ENCODE data around the gene C5orf15. TPM values are rescaled to one million over a fixed set of nuclear protein-coding genes. Genes with fewer than 3 reads are reported as not detected.

C5orf15 gene
- total RNA-seq, 1 donor from 2014 or later: 63.7 TPM

DNA sequence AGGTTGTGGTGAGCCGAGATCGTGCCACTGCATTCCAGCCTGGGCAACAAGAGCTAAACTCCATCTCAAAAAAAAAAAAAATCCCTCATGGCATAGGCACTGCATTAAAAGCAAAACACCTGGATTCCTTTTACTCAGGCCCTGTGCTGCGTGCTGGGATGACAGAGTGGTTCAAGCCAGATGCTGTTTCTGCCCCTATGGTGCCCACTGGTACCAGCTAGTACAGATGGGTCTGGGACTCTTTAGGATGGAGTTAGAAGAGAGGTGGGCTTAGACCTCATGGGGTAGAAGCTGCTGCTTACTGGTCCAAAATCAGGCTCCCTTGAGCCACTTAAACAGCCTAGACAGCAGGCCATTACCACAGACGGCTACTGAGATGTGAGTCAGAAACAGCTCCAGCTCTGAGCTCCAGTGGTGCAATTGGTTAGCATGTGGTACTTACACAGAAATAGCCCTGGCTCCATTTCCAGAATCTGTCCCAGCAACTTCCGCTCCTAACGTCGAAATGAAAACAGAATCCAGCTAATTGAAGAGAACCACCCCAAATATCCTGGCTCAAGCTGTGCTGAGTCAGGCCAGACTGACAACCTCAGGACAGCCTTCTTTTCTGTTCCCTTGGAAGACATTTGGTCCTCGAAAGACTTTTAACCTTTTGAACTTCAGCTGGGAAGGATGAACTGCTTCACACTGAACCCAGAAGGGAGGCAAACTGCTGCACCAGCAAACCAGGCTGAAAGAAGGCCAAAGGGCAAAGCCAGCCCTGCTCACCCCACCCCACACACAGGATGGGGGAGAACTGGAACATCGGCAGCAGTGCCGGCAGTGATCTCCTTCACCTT, 15.5 kb downstream of the C5orf15 start:
- no peak overlapping the region for H3K4me3 Mint-ChIP-seq (ENCODE audit: low read depth)
- no peak overlapping the region for H3K27ac Mint-ChIP-seq
- intact Hi-C loops (cut with micrococcal nuclease): no loop called here
- peaks cover 36% of the 10 kb centered on the region for H3K36me3 Mint-ChIP-seq (ENCODE audit: low read depth)
- H3K27me3 Mint-ChIP-seq (ENCODE audit: low read depth): no peaks in the 10 kb centered on the region
- DNase-seq (ENCODE audit: low spot score): no peak
- H3K4me1 Mint-ChIP-seq (ENCODE audit: low read depth): peaks cover 11% of the 10 kb centered on the region
- H3K9me3 Mint-ChIP-seq: no peaks in the 10 kb centered on the region

DNA sequence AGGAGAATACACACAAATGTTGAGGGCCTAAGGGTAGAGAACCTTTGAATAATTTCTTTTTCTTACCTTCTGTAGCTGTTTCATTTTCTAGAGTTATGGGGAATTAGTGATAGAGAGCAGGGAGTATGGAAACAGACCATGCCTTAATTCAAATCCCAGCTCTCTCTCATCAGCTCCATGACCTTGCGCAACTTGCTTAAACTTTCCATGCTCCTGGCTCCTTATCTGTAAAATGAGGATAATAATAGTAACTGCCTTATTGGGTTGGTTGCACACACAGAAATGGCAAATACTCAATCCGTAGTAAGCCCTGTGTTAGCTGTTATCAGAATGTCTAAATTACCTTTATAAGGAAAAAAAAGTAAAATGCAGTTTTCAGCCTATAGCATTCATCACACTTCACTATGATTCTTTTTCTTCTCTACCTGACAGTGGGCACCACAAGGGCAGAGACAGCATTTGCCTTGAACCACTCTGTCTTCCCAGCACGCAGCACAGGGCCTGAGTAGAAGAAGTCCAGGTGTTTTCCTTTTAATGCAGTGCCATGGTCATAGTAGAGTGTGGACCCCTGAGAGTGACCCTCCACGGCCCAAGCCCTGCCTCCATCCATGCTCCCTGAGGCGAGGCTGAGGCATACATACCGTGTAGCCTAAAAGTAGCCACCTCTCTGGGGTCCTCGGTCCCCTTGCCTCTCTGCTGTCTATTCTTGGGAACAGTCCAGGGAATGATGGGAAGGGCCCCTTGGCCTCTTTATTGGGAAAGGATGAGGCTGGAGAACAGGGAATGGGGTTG, 17.4 kb downstream of the C5orf15 start:
- Mint-ChIP-seq H3K36me3 (ENCODE audit: low read depth) (peaks cover 22% of the 10 kb centered on the region), H3K4me3 (ENCODE audit: low read depth) (no peak overlapping the region), H3K4me1 (ENCODE audit: low read depth) (peaks cover 5% of the 10 kb centered on the region), H3K9me3 (no peaks in the 10 kb centered on the region), H3K27ac (no peak overlapping the region), H3K27me3 (ENCODE audit: low read depth) (no peaks in the 10 kb centered on the region)
- no peak for DNase-seq (ENCODE audit: low spot score)
- intact Hi-C loops (cut with micrococcal nuclease): no loop called here

DNA sequence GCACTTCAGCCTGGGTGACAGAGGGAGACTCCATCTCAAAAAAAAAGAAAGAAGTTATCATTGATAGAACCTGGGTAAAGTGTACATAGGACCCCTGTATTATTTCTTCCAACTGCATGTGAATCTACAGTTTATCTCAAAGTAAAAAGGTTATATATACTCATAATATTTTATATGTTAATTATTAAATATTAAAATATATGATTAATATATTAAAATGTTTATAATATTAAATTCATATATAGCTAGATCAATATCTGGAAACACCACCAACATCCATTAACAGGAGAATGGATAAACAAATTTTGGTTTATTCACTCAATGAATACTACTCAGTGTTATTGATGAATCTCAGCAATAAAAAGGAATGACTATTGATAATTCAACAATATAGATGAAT, 19.7 kb downstream of the C5orf15 start:
- peaks cover 4% of the 10 kb centered on the region for H3K4me1 Mint-ChIP-seq (ENCODE audit: low read depth)
- no peak overlapping the region for H3K4me3 Mint-ChIP-seq (ENCODE audit: low read depth)
- peaks cover 5% of the 10 kb centered on the region for H3K36me3 Mint-ChIP-seq (ENCODE audit: low read depth)
- no peak overlapping the region for H3K27ac Mint-ChIP-seq
- no peak for DNase-seq (ENCODE audit: low spot score)
- no peaks in the 10 kb centered on the region for H3K9me3 Mint-ChIP-seq
- intact Hi-C loops (cut with micrococcal nuclease): no loop called here
- no peaks in the 10 kb centered on the region for H3K27me3 Mint-ChIP-seq (ENCODE audit: low read depth)

DNA sequence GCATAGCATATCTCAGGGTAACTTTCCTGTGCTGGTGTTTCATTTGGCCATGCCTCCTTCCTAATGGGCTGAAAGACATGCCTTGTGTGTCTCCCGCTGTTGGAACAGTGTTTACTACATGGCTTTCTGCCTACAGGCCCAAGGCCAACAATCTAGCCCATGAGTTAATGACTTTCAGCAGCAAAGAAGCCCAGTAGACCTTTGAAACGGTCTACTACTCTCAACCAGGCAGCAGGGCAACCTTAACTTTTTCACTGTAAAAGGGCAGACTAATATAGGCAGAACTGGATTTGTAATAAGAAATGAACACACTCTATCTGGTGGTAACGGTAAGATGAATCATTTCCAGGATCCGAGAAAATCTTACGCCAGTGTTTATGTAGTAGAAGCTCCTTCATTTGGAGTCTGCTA, 21.0 kb downstream of the C5orf15 start:
- Mint-ChIP-seq H3K36me3 (ENCODE audit: low read depth) (no peaks in the 10 kb centered on the region), H3K27ac (no peak overlapping the region), H3K9me3 (no peaks in the 10 kb centered on the region), H3K4me1 (ENCODE audit: low read depth) (peaks cover 4% of the 10 kb centered on the region), H3K4me3 (ENCODE audit: low read depth) (no peak overlapping the region), H3K27me3 (ENCODE audit: low read depth) (no peaks in the 10 kb centered on the region)
- intact Hi-C loops (cut with micrococcal nuclease): no loop called here
- DNase-seq (ENCODE audit: low spot score): no peak

DNA sequence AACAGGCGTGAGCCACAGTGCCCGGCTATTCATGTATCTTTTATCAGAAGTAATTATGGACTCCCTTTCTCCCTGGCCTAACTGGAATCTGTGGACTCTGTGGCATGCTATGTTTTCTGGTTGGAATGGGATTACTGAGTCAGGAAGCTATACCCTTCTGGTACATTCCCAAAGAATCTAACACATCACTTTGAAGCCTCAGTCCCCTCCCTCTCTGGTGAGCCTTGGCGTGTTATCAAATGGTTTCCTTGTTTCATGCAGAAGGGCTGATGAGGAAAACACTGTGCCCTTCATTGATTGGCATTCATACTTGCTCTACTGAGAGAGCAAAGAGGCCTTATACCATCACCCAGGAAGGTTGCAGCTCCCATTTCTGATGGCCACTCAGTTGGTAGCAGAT, 22.9 kb downstream of the C5orf15 start:
- H3K4me3 Mint-ChIP-seq (ENCODE audit: low read depth): no peak overlapping the region
- intact Hi-C loops (cut with micrococcal nuclease): loop anchor here (2.0 kb wide), 2 partner anchors 191 to 457 kb away; no protein-coding TSS in a partner anchor
- no peaks in the 10 kb centered on the region for H3K9me3 Mint-ChIP-seq

DNA sequence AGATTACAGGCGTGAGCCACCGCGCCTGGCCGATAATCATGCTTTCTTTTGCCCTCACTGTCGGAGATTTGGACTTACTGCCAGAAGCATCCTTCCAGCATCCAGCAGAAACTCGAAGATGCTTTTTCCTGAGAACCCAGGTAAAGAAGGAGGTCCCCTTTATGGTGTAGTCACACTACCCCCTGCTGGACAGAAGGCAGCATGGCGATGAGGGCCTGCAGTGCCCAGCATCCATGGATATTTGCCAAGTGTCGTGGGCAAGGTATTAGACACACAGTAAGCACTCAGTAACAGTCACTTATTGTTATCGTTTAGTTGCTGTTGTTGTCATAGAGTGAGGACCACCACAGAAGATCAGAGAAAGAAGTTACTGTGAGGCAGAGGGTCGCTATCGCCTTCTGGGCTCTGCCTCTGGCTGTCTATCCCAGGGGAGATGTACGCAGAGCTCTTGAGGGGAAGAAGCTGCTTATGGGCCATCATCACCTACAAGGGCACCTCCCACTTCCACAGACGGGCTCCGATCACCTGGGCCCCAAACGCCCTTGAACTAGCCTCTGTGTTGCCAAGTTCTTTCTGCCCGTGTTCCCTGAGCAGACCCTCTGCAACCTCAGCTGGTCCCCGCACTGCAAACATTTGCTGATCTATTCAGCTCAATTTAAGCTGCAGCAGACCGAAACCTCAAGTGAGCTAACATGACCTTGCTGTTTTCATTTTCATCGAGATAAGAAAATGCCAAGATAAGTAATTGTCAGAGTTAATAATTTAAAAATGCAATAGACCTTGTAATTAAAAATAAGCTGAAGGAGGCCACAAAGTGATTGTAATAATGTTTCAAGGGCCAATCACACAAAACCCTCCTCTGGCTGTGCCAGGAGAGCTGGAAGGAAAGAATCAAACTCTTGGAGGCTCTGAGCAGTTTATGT, 23.9 kb downstream of the C5orf15 start:
- no peaks in the 10 kb centered on the region for H3K36me3 Mint-ChIP-seq (ENCODE audit: low read depth)
- intact Hi-C loops (cut with micrococcal nuclease): loop anchor here (1.0 to 5.0 kb wide), 4 partner anchors 190 to 522 kb away; no protein-coding TSS in a partner anchor

More for the DNA sequence above, 22.9 kb downstream of the C5orf15 start:
- Mint-ChIP-seq H3K36me3 (ENCODE audit: low read depth) (no peaks in the 10 kb centered on the region), H3K27ac (no peak overlapping the region), H3K4me1 (ENCODE audit: low read depth) (peaks cover 4% of the 10 kb centered on the region), H3K27me3 (ENCODE audit: low read depth) (no peaks in the 10 kb centered on the region)
- no peak for DNase-seq (ENCODE audit: low spot score)

DNA sequence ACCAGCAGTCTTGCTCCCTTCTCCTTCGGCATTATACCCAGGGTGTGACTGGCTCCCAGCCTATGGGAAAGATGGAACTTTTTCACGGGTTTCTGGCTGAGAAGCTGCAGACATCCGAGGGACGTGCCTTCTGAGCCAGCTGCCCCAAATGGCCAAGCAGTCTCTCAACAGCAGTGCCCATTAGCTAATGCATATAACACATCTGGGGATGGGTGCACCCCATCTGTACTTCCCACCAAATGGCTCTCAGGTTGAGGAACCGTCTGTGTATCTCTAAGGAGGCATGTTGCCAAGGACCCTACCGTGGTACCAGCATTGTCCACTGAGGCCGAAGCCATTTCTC, 25.0 kb downstream of the C5orf15 start:
- H3K27me3 Mint-ChIP-seq (ENCODE audit: low read depth): no peaks in the 10 kb centered on the region
- H3K36me3 Mint-ChIP-seq (ENCODE audit: low read depth): no peaks in the 10 kb centered on the region
- no peak for DNase-seq (ENCODE audit: low spot score)
- peaks cover 11% of the 10 kb centered on the region for H3K4me1 Mint-ChIP-seq (ENCODE audit: low read depth)
- no peaks in the 10 kb centered on the region for H3K9me3 Mint-ChIP-seq
- no peak overlapping the region for H3K27ac Mint-ChIP-seq
- H3K4me3 Mint-ChIP-seq (ENCODE audit: low read depth): no peak overlapping the region
- intact Hi-C loops (cut with micrococcal nuclease): loop anchor here (5.0 kb wide), 1 partner anchor 521 kb away; no protein-coding TSS in a partner anchor

More for the DNA sequence above, 23.9 kb downstream of the C5orf15 start:
- Mint-ChIP-seq H3K27me3 (ENCODE audit: low read depth) (no peaks in the 10 kb centered on the region), H3K4me3 (ENCODE audit: low read depth) (no peak overlapping the region), H3K9me3 (no peaks in the 10 kb centered on the region), H3K4me1 (ENCODE audit: low read depth) (peaks cover 6% of the 10 kb centered on the region), H3K27ac (no peak overlapping the region)
- no peak for DNase-seq (ENCODE audit: low spot score)

DNA sequence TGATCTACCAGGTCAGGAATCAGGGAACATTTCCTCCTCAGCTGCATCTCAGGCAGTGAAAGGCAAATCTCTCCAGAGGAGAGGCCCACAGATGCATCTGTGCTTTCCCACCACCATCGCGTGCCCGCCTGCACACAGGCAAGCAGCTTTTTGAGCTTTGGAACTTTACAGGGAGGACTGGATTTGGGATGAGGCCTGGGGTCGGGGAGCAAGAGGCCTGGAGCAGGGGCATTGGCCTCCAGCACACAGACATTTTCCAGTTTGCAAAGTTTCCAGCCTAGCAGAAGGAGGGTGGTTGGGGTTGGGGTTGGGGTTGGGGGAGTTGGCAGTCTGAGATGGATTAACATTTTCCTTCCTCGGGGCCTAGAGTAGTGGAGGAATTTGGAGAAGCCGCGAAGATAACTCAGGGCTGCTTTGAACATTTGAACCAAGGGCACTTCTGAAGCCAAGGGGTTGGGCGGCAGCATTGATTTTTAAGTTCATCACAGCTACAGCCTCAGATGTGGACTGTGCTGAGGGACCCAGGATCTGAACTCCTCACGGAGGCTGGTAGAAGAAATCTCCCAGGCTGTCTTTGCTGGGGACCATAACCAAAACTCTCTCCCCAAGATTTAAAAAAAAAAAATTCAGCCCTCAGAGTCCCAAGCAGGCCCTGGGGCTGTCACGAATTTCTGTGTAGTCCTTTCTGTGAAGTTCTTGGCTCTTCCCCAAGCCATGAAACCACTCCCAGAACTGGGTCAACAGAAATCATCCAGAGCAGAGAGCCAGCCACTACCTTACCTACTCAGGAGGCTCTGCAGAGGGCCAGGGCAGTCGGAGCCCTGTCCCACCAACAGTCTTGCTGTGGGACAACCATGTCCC, 25.6 kb downstream of the C5orf15 start:
- Mint-ChIP-seq H3K4me3 (ENCODE audit: low read depth) (no peak overlapping the region), H3K36me3 (ENCODE audit: low read depth) (no peaks in the 10 kb centered on the region), H3K4me1 (ENCODE audit: low read depth) (peaks cover 11% of the 10 kb centered on the region), H3K27me3 (ENCODE audit: low read depth) (no peaks in the 10 kb centered on the region), H3K27ac (no peak overlapping the region), H3K9me3 (no peaks in the 10 kb centered on the region)
- intact Hi-C loops (cut with micrococcal nuclease): loop anchor here (5.0 kb wide), 1 partner anchor 521 kb away; no protein-coding TSS in a partner anchor
- no peak for DNase-seq (ENCODE audit: low spot score)

DNA sequence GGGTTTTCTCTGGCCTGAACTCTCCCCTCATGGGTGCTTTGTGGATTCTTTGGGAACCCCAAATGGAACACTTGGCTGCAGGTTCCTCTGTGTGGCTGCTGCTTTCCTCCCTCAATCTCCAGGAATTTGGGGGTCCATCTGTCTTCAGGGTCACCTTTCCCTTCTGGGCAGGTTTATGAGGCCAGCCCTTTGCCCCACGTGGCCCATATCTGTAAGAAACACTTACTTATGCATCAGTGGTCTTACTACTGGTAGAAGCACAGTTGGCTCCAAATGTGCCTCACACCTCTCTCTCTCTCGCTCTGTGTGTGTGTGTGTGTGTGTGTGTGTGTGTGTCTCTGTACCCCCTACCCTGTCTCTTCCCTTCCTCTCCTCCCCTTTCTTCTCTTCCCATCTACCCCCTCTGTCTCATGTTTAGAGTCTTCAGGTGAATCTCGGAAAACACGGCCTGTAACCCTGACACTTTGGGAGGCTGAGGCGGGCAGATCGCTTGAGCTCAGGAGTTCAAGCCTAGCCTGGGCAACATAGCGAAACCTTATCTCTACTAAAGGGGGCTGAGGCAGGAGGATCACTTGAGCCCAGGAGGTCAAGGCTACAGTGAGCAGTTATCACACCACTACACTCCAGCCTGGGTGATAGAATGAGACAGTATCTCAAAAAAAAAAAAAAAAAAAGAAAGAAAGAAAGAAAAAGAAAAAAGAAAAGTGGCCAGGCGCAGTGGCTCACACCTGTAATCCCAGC, 26.8 kb downstream of the C5orf15 start:
- intact Hi-C loops (cut with micrococcal nuclease): loop anchor here (5.0 kb wide), 1 partner anchor 519 kb away; no protein-coding TSS in a partner anchor
- Mint-ChIP-seq H3K4me1 (ENCODE audit: low read depth) (peaks cover 11% of the 10 kb centered on the region), H3K36me3 (ENCODE audit: low read depth) (no peaks in the 10 kb centered on the region), H3K27ac (no peak overlapping the region), H3K9me3 (no peaks in the 10 kb centered on the region), H3K27me3 (ENCODE audit: low read depth) (no peaks in the 10 kb centered on the region), H3K4me3 (ENCODE audit: low read depth) (no peak overlapping the region)
- no peak for DNase-seq (ENCODE audit: low spot score)

DNA sequence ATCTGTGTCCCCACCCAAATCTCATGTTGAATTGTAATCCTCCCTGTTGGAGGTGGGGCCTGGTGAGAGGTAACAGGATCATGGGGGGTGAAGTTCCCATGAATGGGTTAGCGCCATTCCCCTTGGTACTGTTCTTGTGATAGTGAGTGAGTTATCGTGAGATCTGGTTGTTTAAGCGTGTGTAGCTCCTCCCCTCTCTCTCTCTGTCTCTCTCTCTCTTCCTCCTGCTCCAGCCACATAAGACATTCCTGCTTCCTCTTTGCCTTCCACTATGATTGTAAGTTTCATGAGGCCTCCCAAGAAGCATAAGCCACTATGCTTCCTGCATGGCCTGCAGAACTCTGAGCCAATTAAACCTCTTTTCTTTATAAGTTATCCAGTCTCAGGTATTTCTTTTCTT, 28.8 kb downstream of the C5orf15 start:
- Mint-ChIP-seq H3K27ac (peak overlapping the region; percentile 5), H3K27me3 (ENCODE audit: low read depth) (no peaks in the 10 kb centered on the region), H3K4me3 (ENCODE audit: low read depth) (no peak overlapping the region), H3K9me3 (no peaks in the 10 kb centered on the region), H3K4me1 (ENCODE audit: low read depth) (peaks cover 11% of the 10 kb centered on the region), H3K36me3 (ENCODE audit: low read depth) (no peaks in the 10 kb centered on the region)
- intact Hi-C loops (cut with micrococcal nuclease): loop anchor here (5.0 kb wide), 1 partner anchor 517 kb away; no protein-coding TSS in a partner anchor
- no peak for DNase-seq (ENCODE audit: low spot score)

DNA sequence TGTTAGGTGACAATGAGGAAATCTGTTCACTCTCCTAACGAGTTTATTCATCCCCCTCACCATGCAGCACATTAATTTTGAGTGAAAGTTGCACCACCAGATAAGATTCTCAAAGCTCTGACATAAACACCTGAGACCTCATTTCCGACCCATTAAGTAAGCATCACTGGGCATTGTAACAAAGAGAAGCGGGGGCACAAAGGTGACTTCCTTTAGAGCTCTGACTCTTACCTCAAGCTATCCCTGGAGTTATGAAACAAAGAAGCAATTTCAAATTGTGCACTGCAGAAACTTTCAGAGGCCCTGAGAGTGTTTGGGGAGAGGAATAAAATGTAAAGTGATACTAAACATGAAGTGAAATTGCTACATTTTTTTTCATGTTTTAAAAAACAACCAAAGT, 29.5 kb downstream of the C5orf15 start:
- no peak for DNase-seq (ENCODE audit: low spot score)
- no peaks in the 10 kb centered on the region for H3K36me3 Mint-ChIP-seq (ENCODE audit: low read depth)
- H3K9me3 Mint-ChIP-seq: no peaks in the 10 kb centered on the region
- no peak overlapping the region for H3K4me3 Mint-ChIP-seq (ENCODE audit: low read depth)
- peaks cover 19% of the 10 kb centered on the region for H3K4me1 Mint-ChIP-seq (ENCODE audit: low read depth)
- intact Hi-C loops (cut with micrococcal nuclease): no loop called here
- H3K27me3 Mint-ChIP-seq (ENCODE audit: low read depth): no peaks in the 10 kb centered on the region
- peak overlapping the region; percentile 37 for H3K27ac Mint-ChIP-seq
